HepG2 (cell line): Measurements from ENCODE around the gene TMEM108.

Experiments used
- SIN3A ChIP-seq: IDR thresholded peaks from 2 replicates; pipeline ENCODE4 v1.6.1; 2011; ENCODE audit warnings: low read depth, mild to moderate bottlenecking, control low read depth, low read length, borderline replicate concordance
- USF2 ChIP-seq, 2 experiments: sonication (generic) in 1 of 2; formaldehyde crosslinking in 1 of 2; IDR thresholded peaks; 2 replicates each; pipeline versions ENCODE4 v1.5.1 to v1.6.1; 2011 to 2020; ENCODE audit warnings: borderline replicate concordance in 1 of 2, low read depth in 1 of 2, low read length in 1 of 2, mild to moderate bottlenecking in 1 of 2, missing genetic modification reagents in 1 of 2, moderate library complexity in 1 of 2
- ZNF644 ChIP-seq: IDR thresholded peaks from 2 replicates; pipeline ENCODE4 v1.6.1; 2016; ENCODE audit warnings: low read depth
- ZNF704 ChIP-seq: sonication (generic); formaldehyde crosslinking; IDR thresholded peaks from 2 replicates; pipeline ENCODE4 v1.8.1; 2023; ENCODE audit warnings: mild to moderate bottlenecking, inconsistent platforms, moderate library complexity, missing genetic modification reagents, borderline replicate concordance

- TF ChIP-seq ZNF644 (CRISPR knock-in tag) (no peak), ZNF704 (CRISPR knock-in tag) (no peak), SIN3A (no peak), USF2 (IDR thresholded peaks at IDR 0.05; ENCODE audit: low read depth, low read length) (no peak), USF2 (CRISPR knock-in tag; IDR thresholded peaks at IDR 0.05; ENCODE audit: borderline replicate concordance) (no peak)
These were observed 208.6 kb downstream of the TMEM108 start for GRCh38 chr3:133246773-133247172.
